Activated T-cell treated with anti-CD3 and anti-CD28 coated beads, Interleukin-2, amount 50 U/mL, for 24 hours (primary cell): Measurements from ENCODE around the gene BLOC1S3.
A peak's percentile ranks its signal among the peaks of the same experiment; 100 is the strongest.

Experiments
- DNase-seq: peaks from one replicate; pipeline ENCODE4 v3.0.0-alpha.2; 2020
- H3K27ac Mint-ChIP-seq: 2 replicates; pipeline ENCODE4 v1.8.0; 2020; ENCODE audit warnings: mild to moderate bottlenecking, mixed read lengths
- H3K27me3 Mint-ChIP-seq: 2 replicates; pipeline ENCODE4 v1.8.0; 2020; ENCODE audit warnings: mixed read lengths
- H3K36me3 Mint-ChIP-seq: 2 replicates; pipeline ENCODE4 v1.8.0; 2020; ENCODE audit warnings: low read depth, mixed read lengths
- H3K4me1 Mint-ChIP-seq: 2 replicates; pipeline ENCODE4 v1.8.0; 2020; ENCODE audit warnings: low read depth, mixed read lengths
- H3K4me3 Mint-ChIP-seq: 2 replicates; pipeline ENCODE4 v1.8.0; 2020; ENCODE audit warnings: mild to moderate bottlenecking, moderate library complexity, mixed read lengths
- H3K9me3 Mint-ChIP-seq: 2 replicates; pipeline ENCODE4 v1.8.0; 2020; ENCODE audit warnings: mixed read lengths

BLOC1S3 gene

DNA sequence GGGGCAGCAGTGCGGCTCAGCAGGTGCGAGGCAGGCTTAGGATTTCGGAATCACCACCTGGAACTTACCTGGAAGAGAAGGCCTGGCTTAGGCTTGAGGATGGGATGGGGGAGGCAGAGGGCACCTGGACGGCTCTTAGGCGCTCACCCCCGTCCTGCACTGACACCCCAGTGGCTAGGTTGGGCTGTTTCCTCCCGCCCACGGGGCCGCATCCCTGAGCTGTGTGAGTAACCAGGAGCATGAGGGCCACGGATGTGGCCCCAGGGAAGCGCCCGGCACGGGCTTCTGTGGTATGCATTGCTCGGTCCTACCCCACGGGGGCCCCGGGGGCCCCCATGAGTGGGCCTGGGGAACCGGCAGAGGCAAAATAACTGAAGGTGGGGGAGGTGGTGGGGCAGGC, 15.4 kb upstream of the BLOC1S3 start:
- H3K4me3 Mint-ChIP-seq, result no peak overlapping the region
- no peaks in the 10 kb centered on the region for H3K9me3 Mint-ChIP-seq
- no peak for DNase-seq

GRCh38 chr19:45163751-45164460, 14.7 kb upstream of the BLOC1S3 start:
- Mint-ChIP-seq H3K27me3 (no peaks in the 10 kb centered on the region), H3K4me3 (no peak overlapping the region), H3K36me3 (no peaks in the 10 kb centered on the region), H3K4me1 (peaks cover 17% of the 10 kb centered on the region), H3K27ac (peak overlapping the region; percentile 11), H3K9me3 (no peaks in the 10 kb centered on the region)
- DNase-seq, result no peak

More for the DNA sequence above, 15.4 kb upstream of the BLOC1S3 start:
- H3K4me1 Mint-ChIP-seq, result peaks cover 16% of the 10 kb centered on the region
- H3K36me3 Mint-ChIP-seq, result no peaks in the 10 kb centered on the region
- H3K27ac Mint-ChIP-seq, result no peak overlapping the region
- peaks cover under 1% of the 10 kb centered on the region for H3K27me3 Mint-ChIP-seq

DNA sequence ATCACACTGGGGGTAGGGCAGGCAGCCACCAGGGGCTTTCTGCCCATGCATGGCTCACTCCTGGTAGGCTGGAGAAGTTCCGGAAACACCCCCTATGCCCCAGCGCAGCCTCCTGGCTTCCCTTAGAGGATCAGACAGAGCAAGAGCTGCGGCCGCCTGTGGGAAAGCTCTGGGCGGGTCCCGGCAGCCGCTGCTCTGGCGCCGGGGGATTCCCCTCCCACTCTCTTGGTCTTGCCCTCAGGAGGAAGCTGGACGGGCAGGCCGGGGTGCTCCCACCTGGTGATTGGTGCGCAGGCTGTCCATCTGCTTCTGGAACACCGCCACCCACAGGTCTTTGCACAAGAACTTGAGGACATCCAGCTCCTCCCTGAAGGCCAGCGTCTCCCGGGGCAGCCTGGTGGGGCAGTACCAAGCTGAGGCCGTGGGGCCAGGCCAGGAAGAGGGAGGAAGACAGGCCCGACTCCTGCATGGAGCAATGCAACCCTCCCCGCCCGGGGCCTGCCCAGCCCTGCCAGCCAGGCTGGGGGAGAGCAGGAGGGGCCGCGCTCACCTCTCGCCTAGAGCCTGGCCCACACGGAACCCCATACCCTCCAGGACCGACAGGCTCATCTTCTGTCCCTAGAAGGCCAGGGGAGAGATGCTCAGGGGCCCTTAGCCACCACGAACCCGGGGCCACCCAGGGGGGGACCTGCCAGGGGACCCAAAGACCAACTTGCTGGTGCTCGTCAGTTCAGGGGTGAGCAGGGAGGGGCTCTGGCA, 13.8 kb upstream of the BLOC1S3 start:
- peaks cover 18% of the 10 kb centered on the region for H3K4me1 Mint-ChIP-seq
- peak; percentile 61 for DNase-seq
- H3K4me3 Mint-ChIP-seq, result no peak overlapping the region
- no peaks in the 10 kb centered on the region for H3K27me3 Mint-ChIP-seq
- peak overlapping the region; percentile 11 for H3K27ac Mint-ChIP-seq
- no peaks in the 10 kb centered on the region for H3K36me3 Mint-ChIP-seq
- H3K9me3 Mint-ChIP-seq, result no peaks in the 10 kb centered on the region

DNA sequence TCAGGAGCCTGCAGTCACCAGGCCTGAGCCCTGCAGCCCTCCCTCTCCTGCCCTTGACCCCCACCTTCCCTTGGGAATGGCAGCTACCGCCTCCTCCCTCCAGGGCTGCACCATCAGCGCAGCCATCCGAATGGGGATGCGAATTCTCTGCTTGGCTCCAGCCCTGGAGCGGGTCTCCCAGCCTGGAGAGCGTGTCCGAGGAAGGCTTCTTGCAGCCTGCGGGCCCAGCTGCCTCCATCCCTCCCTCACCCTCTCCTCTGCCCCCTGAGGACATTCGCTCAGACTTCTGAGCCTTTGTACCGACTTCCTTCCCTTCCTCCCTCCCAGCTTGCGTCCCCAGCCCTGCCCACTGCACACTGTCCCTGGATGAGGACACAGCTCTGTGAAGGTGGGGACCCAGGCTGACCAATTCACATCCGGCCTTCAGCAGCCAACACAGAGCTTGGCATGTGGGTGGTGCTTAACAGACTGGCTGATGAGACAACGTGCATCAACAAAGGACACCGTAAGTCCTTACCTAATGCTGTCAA, 11.8 kb upstream of the BLOC1S3 start:
- Mint-ChIP-seq H3K9me3 (no peaks in the 10 kb centered on the region), H3K4me3 (no peak overlapping the region), H3K27ac (peak overlapping the region; percentile 2), H3K36me3 (no peaks in the 10 kb centered on the region), H3K4me1 (peaks cover 34% of the 10 kb centered on the region), H3K27me3 (no peaks in the 10 kb centered on the region)
- DNase-seq, result no peak

DNA sequence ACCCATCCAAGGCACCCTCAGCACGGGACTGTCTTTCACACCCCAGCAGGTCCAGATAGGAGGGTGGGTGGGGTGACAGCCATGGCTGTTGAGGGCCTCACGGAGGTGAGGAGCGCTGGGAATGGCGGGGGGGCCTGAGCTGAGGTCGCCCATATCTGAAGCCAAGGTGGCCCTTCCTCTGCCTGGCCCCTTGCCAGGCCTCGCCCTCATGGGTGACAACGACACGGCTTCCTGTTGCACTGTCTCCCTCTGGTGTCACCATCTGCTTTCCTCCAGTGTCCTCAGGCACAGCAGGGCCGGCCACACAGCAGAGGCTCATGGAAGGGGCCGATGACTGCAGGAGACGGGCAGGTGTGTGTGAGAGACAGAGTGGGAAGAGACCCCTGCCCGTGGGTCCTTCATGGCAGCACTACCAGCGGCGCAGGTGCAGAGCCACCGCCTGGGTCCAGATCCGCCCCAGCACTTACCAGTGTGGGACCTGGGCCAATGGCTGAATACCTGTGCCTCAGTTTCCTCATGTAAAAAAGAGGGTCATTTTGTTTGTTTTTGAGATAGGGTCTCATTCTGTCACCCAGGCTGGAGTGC, 9.7 kb upstream of the BLOC1S3 start:
- no peaks in the 10 kb centered on the region for H3K9me3 Mint-ChIP-seq
- no peak overlapping the region for H3K4me3 Mint-ChIP-seq
- H3K36me3 Mint-ChIP-seq, result no peaks in the 10 kb centered on the region
- no peaks in the 10 kb centered on the region for H3K27me3 Mint-ChIP-seq
- no peak for DNase-seq
- peaks cover 44% of the 10 kb centered on the region for H3K4me1 Mint-ChIP-seq
- H3K27ac Mint-ChIP-seq, result no peak overlapping the region

DNA sequence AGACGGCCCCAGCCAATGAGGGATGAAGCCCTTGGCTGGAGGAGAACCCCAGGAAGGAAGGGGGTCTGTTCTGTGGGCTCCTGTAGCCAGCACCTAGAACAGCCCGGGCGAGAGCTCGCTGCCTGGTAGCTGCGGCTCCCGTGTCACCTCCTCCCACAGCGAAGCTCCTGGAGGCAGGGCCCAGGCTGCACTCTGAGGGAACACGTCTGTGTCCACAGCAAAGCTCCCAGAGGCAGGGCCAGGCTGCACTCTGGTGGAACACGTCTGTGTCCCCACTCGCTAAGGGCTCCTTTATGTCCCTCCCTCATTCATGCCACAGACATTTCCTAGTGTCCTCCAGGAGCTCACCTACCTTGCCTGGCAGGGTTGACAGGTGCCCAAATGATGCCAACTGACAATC, 9.0 kb upstream of the BLOC1S3 start:
- H3K4me1 Mint-ChIP-seq, result peaks cover 41% of the 10 kb centered on the region
- no peaks in the 10 kb centered on the region for H3K9me3 Mint-ChIP-seq
- no peak for DNase-seq
- no peaks in the 10 kb centered on the region for H3K27me3 Mint-ChIP-seq
- no peaks in the 10 kb centered on the region for H3K36me3 Mint-ChIP-seq
- no peak overlapping the region for H3K4me3 Mint-ChIP-seq
- H3K27ac Mint-ChIP-seq, result no peak overlapping the region

DNA sequence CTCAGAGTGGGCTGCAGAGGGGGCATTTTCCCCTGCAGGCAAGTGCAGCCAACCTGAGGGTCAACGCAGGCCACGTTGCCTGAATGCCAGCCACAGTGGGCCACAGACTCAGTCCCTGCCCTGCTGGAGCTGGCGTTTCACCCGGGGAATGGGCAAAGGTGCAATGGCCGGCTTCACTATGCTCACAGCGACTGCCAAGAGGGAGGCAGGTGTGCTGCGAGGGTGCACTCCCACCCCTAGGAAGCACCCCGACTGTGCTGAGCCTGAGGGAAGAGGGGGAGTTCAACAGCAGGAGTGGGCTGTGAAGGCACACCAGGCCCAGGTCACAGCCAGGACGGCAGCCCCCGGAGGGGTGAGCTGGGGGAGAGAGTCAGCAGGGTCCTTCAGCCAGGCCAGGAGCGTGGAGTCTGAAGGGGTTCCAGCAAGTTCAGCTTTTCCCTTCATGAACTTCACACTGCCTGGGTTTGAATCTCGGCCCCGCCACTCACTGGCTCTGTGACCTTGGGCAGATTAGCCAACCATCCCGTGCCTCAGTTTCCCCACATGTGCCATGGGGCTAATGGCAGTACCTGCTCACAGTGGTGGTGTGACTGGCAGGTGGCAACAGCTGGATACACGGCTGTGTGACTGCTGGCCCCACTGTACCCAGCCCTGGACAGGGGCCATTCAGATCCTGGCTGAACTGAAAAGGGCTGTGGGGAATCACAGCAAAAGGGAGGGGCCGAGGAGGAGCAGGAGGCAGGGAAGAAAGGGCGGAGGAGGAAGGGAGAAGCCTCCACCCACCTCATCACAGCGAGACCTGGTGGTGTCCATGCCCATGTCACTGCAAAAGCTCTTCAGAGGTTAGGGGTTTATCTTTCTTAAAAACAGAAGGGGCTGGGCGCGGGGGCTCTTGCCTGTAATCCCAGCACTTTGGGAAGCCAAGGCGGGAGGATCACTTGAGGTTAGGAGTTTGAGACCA, 8.2 kb upstream of the BLOC1S3 start:
- no peaks in the 10 kb centered on the region for H3K9me3 Mint-ChIP-seq
- peaks cover 41% of the 10 kb centered on the region for H3K4me1 Mint-ChIP-seq
- DNase-seq, result no peak
- no peaks in the 10 kb centered on the region for H3K27me3 Mint-ChIP-seq
- no peaks in the 10 kb centered on the region for H3K36me3 Mint-ChIP-seq
- H3K4me3 Mint-ChIP-seq, result no peak overlapping the region
- peak overlapping the region; percentile 87 for H3K27ac Mint-ChIP-seq

- H3K27ac Mint-ChIP-seq, result peak overlapping the region; percentile 87
Observed at GRCh38 chr19:45171211-45171623, 7.4 kb upstream of the BLOC1S3 start.

DNA sequence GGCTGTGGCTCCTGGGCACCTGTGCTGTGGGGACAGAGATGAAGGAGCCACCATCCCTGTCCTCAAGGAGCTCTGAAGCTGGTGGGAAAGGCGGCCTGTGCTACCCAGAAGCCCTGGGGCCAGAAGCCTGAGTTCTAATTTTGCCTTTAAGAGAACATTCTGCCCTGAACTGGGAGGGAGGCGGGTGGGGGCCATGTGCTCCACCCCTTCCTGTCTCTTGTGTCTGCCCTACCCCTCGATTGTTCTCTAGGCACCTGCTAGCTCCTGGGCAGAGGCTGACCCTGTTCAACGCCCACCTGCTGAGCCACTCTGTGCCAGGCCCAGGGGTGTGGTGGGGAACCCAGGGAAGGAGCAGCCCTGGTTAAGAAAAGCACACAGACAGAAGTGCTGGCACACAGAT, 6.4 kb upstream of the BLOC1S3 start:
- peaks cover 45% of the 10 kb centered on the region for H3K4me1 Mint-ChIP-seq
- H3K4me3 Mint-ChIP-seq, result no peak overlapping the region
- peak; percentile 52 for DNase-seq
- no peaks in the 10 kb centered on the region for H3K27me3 Mint-ChIP-seq
- no peaks in the 10 kb centered on the region for H3K9me3 Mint-ChIP-seq
- H3K27ac Mint-ChIP-seq, result peak overlapping the region; percentile 87
- H3K36me3 Mint-ChIP-seq, result no peaks in the 10 kb centered on the region

More at GRCh38 chr19:45171211-45171623, 7.4 kb upstream of the BLOC1S3 start:
- Mint-ChIP-seq H3K4me1 (peaks cover 45% of the 10 kb centered on the region), H3K27me3 (no peaks in the 10 kb centered on the region), H3K36me3 (no peaks in the 10 kb centered on the region), H3K4me3 (peak overlapping the region; percentile 27), H3K9me3 (no peaks in the 10 kb centered on the region)
- DNase-seq, result no peak

DNA sequence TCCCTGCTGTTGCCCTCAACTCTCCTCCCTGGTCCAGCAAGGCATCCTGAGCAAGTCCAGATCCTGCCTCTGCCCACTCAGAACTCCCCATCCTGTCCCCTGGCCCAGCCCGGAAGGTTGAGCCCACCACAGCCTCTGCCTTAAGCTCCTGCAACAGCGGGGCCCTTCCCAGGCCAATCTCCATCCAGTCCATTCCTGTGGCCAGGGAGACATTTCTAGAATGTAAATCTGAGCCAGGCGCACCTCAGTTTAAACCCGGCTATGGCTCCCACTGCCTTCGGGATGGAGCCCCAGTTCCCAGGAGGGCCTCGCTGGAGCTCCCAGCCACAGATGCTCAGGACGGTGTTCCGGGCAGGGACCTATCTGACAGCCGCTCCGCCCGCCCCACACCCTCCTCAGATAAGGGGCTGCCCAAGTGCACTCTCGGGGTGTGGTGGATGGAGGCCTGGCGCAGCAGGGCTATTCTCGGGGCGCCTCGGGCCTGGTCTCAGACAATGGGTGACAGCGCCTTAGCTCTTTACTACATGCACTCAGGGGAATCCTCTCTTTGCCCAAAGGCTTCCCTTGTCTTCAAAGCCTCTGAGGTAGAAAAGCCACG, 5.9 kb upstream of the BLOC1S3 start:
- H3K4me1 Mint-ChIP-seq, result peaks cover 49% of the 10 kb centered on the region
- DNase-seq, result no peak
- H3K27me3 Mint-ChIP-seq, result no peaks in the 10 kb centered on the region
- peaks cover 2% of the 10 kb centered on the region for H3K36me3 Mint-ChIP-seq
- H3K4me3 Mint-ChIP-seq, result no peak overlapping the region
- peak overlapping the region; percentile 87 for H3K27ac Mint-ChIP-seq
- no peaks in the 10 kb centered on the region for H3K9me3 Mint-ChIP-seq

- no peaks in the 10 kb centered on the region for H3K9me3 Mint-ChIP-seq
- no peaks in the 10 kb centered on the region for H3K27me3 Mint-ChIP-seq
- no peak for DNase-seq
- no peak overlapping the region for H3K4me3 Mint-ChIP-seq
- peaks cover 50% of the 10 kb centered on the region for H3K4me1 Mint-ChIP-seq
- peak overlapping the region; percentile 55 for H3K27ac Mint-ChIP-seq
- peaks cover 7% of the 10 kb centered on the region for H3K36me3 Mint-ChIP-seq
Observed at GRCh38 chr19:45173816-45174215, 4.8 kb upstream of the BLOC1S3 start.

DNA sequence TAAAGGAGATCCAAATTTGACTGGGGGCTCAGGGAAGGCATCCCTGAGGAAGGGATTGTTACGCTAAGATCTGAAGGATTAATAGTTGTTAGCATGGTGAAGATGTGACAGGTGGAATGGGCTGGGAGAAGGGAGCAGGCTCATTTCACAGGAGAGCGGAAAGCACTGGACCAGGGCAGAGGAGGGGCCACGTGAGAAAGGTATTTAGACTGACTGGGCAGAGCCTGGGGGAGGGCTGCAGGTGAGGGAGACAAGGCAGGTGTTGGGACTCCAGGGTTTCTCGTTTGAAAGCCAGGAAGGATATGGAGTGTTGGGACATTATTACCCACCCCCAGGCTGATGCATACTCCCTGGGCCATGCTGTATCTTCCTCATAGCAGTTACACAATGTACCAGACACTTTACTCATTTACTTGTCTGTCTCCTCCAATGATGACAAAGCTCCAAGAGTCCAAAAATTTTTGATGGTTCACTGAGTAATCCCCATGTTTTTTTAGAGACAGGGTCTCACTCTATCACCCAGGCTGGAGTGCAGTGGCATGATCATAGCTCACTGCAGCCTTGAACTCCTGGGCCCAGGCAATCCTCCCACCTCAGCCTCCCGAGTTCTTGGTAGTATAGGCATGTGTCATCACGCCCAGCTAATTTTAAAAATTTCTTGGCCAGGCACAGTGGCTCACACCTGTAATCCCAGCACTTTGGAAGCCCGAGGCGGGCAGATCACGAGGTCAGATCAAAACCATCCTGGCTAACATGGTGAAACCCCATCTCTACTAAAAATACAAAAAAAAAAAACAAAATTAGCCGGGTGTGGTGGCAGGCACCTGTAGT, 2.9 kb upstream of the BLOC1S3 start:
- Mint-ChIP-seq H3K9me3 (no peaks in the 10 kb centered on the region), H3K27ac (peak overlapping the region; percentile 11), H3K4me3 (no peak overlapping the region), H3K36me3 (peaks cover 18% of the 10 kb centered on the region), H3K27me3 (no peaks in the 10 kb centered on the region), H3K4me1 (peaks cover 53% of the 10 kb centered on the region)
- no peak for DNase-seq

DNA sequence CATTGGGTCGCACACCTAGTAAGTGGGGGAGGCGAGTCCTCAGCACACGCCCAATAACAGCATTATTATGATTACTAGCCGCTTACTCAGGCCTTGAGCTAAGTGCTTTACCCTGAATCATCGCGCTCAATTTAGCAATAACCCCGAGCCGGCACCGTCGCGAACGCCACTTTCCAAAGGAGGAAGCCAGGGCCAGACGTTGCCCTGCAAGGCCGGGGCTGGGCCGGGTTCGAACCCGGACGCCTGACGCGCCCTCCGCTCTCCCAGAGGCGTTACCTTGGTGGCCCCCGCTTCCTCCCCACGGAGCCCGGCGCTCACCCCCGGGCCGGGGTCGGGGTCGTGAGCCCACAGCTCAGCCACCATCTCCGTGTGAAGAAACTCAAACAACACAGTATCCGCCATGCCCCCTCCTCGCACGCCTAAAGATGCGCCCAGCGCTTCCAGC, 745 bp upstream of the BLOC1S3 start, which contains the start of gene TRAPPC6A:
TSS of gene TRAPPC6A (minus strand) at position 421 of the 445 bp plus-strand sequence. CDS start at position 402, 19 bp downstream.
- Mint-ChIP-seq H3K36me3 (peaks cover 25% of the 10 kb centered on the region), H3K27ac (peak within 1 kb of the TSS; percentile 97), H3K4me1 (peaks cover 44% of the 10 kb centered on the region), H3K4me3 (peak within 1 kb of the TSS; percentile 95), H3K27me3 (no peaks in the 10 kb centered on the region), H3K9me3 (no peaks in the 10 kb centered on the region)
- DNase-seq, result no peak
